Endothelial cell of umbilical vein (primary cell): ENCODE measurements around the gene TDRKH.

ENCODE experiments used
- CTCF ChIP-seq, 2 donors: IDR thresholded peaks; 1 replicate in 1 of 2; 2 replicates in 1 of 2; pipeline ENCODE4 v1.5.1; 2011; ENCODE audit warnings: low read length in 2 of 2, mild to moderate bottlenecking in 2 of 2, moderate library complexity in 2 of 2, control low read depth in 1 of 2, inconsistent platforms in 1 of 2, low read depth in 1 of 2; ENCODE audit not compliant: insufficient read depth in 1 of 2; ENCODE audit errors: extremely low read depth in 1 of 2
- EZH2 ChIP-seq: IDR thresholded peaks from 2 replicates; pipeline ENCODE4 v1.6.1; 2012; ENCODE audit warnings: borderline replicate concordance, low read depth, mild to moderate bottlenecking, moderate library complexity, low read length, inconsistent platforms; ENCODE audit not compliant: severe bottlenecking
- FOS ChIP-seq: IDR thresholded peaks from 2 replicates; pipeline ENCODE4 v1.6.1; 2011; ENCODE audit warnings: mild to moderate bottlenecking, low read length, moderate library complexity, borderline replicate concordance; ENCODE audit not compliant: insufficient read depth
- GATA2 ChIP-seq: IDR thresholded peaks from 2 replicates; pipeline ENCODE4 v1.7.0; 2011; ENCODE audit warnings: low read depth, mild to moderate bottlenecking, moderate library complexity, mixed read lengths, low read length; ENCODE audit not compliant: insufficient read length, insufficient read depth
- JUN ChIP-seq: IDR thresholded peaks from 2 replicates; pipeline ENCODE4 v1.6.1; 2011; ENCODE audit warnings: borderline replicate concordance, low read depth; ENCODE audit not compliant: insufficient read length, insufficient read depth
- MAX ChIP-seq: IDR thresholded peaks from 2 replicates; pipeline ENCODE4 v1.6.1; 2011; ENCODE audit not compliant: insufficient read depth, insufficient read length
- POLR2A ChIP-seq: IDR thresholded peaks from 2 replicates; pipeline ENCODE4 v1.6.1; 2012; ENCODE audit warnings: low read depth, mild to moderate bottlenecking, control low read depth, low read length
- POLR2AphosphoS5 ChIP-seq: IDR thresholded peaks from 2 replicates; pipeline ENCODE4 v1.6.1; 2012; ENCODE audit warnings: low read depth, mild to moderate bottlenecking, control low read depth, low read length, moderate library complexity; ENCODE audit not compliant: insufficient read depth

GRCh38 chr1:151832318-151832980 is 42.1 kb upstream of the TDRKH start:
- TF ChIP-seq JUN = no peak
- TF ChIP-seq CTCF (IDR thresholded peaks at IDR 0.05; ENCODE audit: extremely low read depth in 1 of 2, insufficient read depth in 1 of 2, low read depth in 1 of 2, low read length in 2 of 2) = no peak
- TF ChIP-seq FOS = no peak
- no peak for TF ChIP-seq POLR2A
- TF ChIP-seq EZH2 = no peak
- TF ChIP-seq POLR2AphosphoS5 = no peak
- no peak for TF ChIP-seq MAX
- TF ChIP-seq GATA2 = no peak
